NCI-H82 treated with DMSO at 0.1 percent for 48 hours (cell line): ENCODE measurements around the gene RFLNA.

Experiments used
- DNase-seq: peaks from one replicate; lab custom pipeline; 2025; ENCODE audit not compliant: unreplicated experiment; lab: John Stamatoyannopoulos, UW

RFLNA gene

GRCh38 chr12:124335426-124336183, 40.7 kb downstream of the RFLNA start:
- DNase-seq = no peak

- no peak for DNase-seq
Observed at GRCh38 chr12:124336184-124336437, 41.2 kb downstream of the RFLNA start.

GRCh38 chr12:124336742-124337520, 42.0 kb downstream of the RFLNA start:
- DNase-seq = no peak

GRCh38 chr12:124337622-124338021, 42.7 kb downstream of the RFLNA start:
- DNase-seq = no peak

GRCh38 chr12:124338448-124338847, 43.6 kb downstream of the RFLNA start:
- no peak for DNase-seq

GRCh38 chr12:124338876-124339603, 44.1 kb downstream of the RFLNA start:
- DNase-seq = no peak

- no peak for DNase-seq
Observed at GRCh38 chr12:124340080-124340900, 45.4 kb downstream of the RFLNA start.

- DNase-seq = no peak
Observed at GRCh38 chr12:124341645-124342069, 46.8 kb downstream of the RFLNA start.

GRCh38 chr12:124344022-124344421, 49.1 kb downstream of the RFLNA start:
- no peak for DNase-seq

GRCh38 chr12:124344526-124344925, 49.6 kb downstream of the RFLNA start:
- DNase-seq = no peak

GRCh38 chr12:124345795-124346194, 50.9 kb downstream of the RFLNA start:
- no peak for DNase-seq

GRCh38 chr12:124346425-124347168, 51.7 kb downstream of the RFLNA start:
- no peak for DNase-seq

- DNase-seq = no peak
Observed at GRCh38 chr12:124347335-124347734, 52.4 kb downstream of the RFLNA start.

- no peak for DNase-seq
Observed at GRCh38 chr12:124347805-124348658, 53.1 kb downstream of the RFLNA start.

GRCh38 chr12:124348659-124349380, 53.9 kb downstream of the RFLNA start:
- no peak for DNase-seq

- no peak for DNase-seq
Observed at GRCh38 chr12:124350491-124350890, 55.6 kb downstream of the RFLNA start.

GRCh38 chr12:124351422-124351821, 56.5 kb downstream of the RFLNA start:
- no peak for DNase-seq

- no peak for DNase-seq
Observed at GRCh38 chr12:124352257-124352656, 57.4 kb downstream of the RFLNA start.

GRCh38 chr12:124352839-124353238, 57.9 kb downstream of the RFLNA start:
- DNase-seq = no peak
